ENCODE data around the gene LMO1. TPM values are rescaled to one million over a fixed set of nuclear protein-coding genes. Genes with fewer than 3 reads are reported as not detected.

The LMO1 gene
- total and polyA plus RNA-seq, 2 of the 8 experiments (the other 6 are each of a cell fraction or from before 2014, with no cell fraction given): 0.17 TPM; not detected in 1

- no peak for TF ChIP-seq RBBP5 (IDR thresholded peaks at IDR 0.05; ENCODE audit: borderline replicate concordance, low read depth, low read length)
- no peak for TF ChIP-seq CBX5 (IDR thresholded peaks at IDR 0.05; ENCODE audit: low read depth, low read length)
- Histone ChIP-seq H2BK15ac (ENCODE audit: low read length) (no peak overlapping the region), H3K79me1 (ENCODE audit: low read depth, low read length) (no peaks in the 10 kb centered on the region), H2BK5ac (ENCODE audit: low read depth, low read length) (no peak overlapping the region), H3K23ac (ENCODE audit: insufficient read length) (no peak overlapping the region), H3K23me2 (ENCODE audit: low read depth, low read length) (no peaks in the 10 kb centered on the region), H3K4me3 (ENCODE audit: extremely low read depth in 1 of 4, insufficient read depth in 2 of 4, low read depth in 3 of 4, low read length in 4 of 4) (no peak overlapping the region), H3K9me3 (ENCODE audit: insufficient read depth in 2 of 2, low read depth in 1 of 2, low read length in 1 of 2) (no peaks in the 10 kb centered on the region), H2BK20ac (ENCODE audit: low read length) (no peak overlapping the region), H3K27ac (ENCODE audit: low read depth, low read length) (no peak overlapping the region), H2BK120ac (replicated peaks; ENCODE audit: low read depth, low read length) (no peak overlapping the region), H4K8ac (ENCODE audit: extremely low read depth, insufficient read depth, low read length) (no peak overlapping the region), H2AK5ac (ENCODE audit: low read depth, low read length) (no peak overlapping the region), H3K27me3 (replicated peaks in 1 of 4; ENCODE audit: control insufficient read depth in 3 of 4, extremely low read depth in 1 of 4, insufficient read depth in 3 of 4, low read length in 3 of 4) (no peaks in the 10 kb centered on the region; a peak in 1 of 7 replicates), H3K4me1 (replicated peaks in 1 of 4; ENCODE audit: control insufficient read depth in 3 of 4, insufficient read depth in 4 of 4, low read length in 3 of 4) (peaks cover 0 to 10% (median 3%) of the 10 kb centered on the region in 4 experiments; a peak in 4 of 7 replicates), H3K36me3 (ENCODE audit: control insufficient read depth in 2 of 4, insufficient read depth in 4 of 4, low read length in 3 of 4) (no peaks in the 10 kb centered on the region), H3K18ac (ENCODE audit: extremely low read depth, low read length) (no peak overlapping the region), H3K4ac (replicated peaks; ENCODE audit: insufficient read length, low read depth, low read length) (no peak overlapping the region), H4K5ac (ENCODE audit: insufficient read length, low read depth, low read length) (no peak overlapping the region), H4K91ac (replicated peaks; ENCODE audit: insufficient read length, low read length) (no peak overlapping the region), H3K14ac (ENCODE audit: insufficient read length) (no peak overlapping the region), H2AFZ (ENCODE audit: low read length) (no peak overlapping the region), H3K4me2 (ENCODE audit: insufficient read depth in 1 of 2, low read depth in 2 of 2, low read length in 2 of 2) (no peak overlapping the region), H3K79me2 (ENCODE audit: control insufficient read depth in 1 of 2, insufficient read depth in 2 of 2, low read length in 2 of 2) (no peaks in the 10 kb centered on the region), H4K20me1 (replicated peaks in 1 of 2; ENCODE audit: control insufficient read depth in 1 of 2, insufficient read depth in 2 of 2, low read length in 2 of 2) (no peaks in the 10 kb centered on the region), H3K56ac (replicated peaks; ENCODE audit: insufficient read length, low read depth, low read length) (no peak overlapping the region), H2BK12ac (ENCODE audit: low read depth, low read length) (no peak overlapping the region), H3K9ac (replicated peaks in 1 of 4; ENCODE audit: extremely low read depth in 1 of 4, low read depth in 3 of 4, low read length in 3 of 4) (no peak overlapping the region)
- 85% methylated on average over 8 of the region's 8 CpGs; no CpG with 5 or more reads in 1 of the 2 experiments for WGBS, 2 experiments (ENCODE audit: extremely low coverage in 1 of 2, insufficient coverage in 1 of 2, insufficient read length in 1 of 2, insufficient replicate concordance in 2 of 2, low coverage in 1 of 2, low lambda C conversion rate in 2 of 2, missing lambda C conversion rate in 1 of 2)
- FAIRE-seq (no peak), DNase-seq (ENCODE audit: low read depth in 1 of 2, low spot score in 2 of 2) (no peak)
- ChIA-PET CTCF (ENCODE audit: partially characterized antibody) (interaction anchor here (0.6 to 21.8 kb wide), 15 partner anchors 8 to 345 kb away, joined by 3 to 342 read pairs (median 7); partner anchors contain the start of genes LMO1 and RIC3), POLR2A (ENCODE audit: partially characterized antibody) (no interaction called here)
Observed at GRCh38 chr11:8221917-8222495, 41.7 kb downstream of the LMO1 start.
